HG02970 (cell line): ENCODE measurements around the gene ZNF487.
"Not testable (repeated sequence)": the region's sequence is repeated elsewhere in the genome, so short reads cannot be mapped to it uniquely, and the experiment has no call there.

Source experiments
- ATAC-seq: cut with Tn5 transposase; IDR thresholded peaks from one replicate; pipeline ENCODE4 v1.9.1; 2021; ENCODE audit warnings: mild to moderate bottlenecking, moderate library complexity, moderate number of reproducible peaks; ENCODE audit not compliant: unreplicated experiment, low FRiP score

Gene ZNF487

DNA sequence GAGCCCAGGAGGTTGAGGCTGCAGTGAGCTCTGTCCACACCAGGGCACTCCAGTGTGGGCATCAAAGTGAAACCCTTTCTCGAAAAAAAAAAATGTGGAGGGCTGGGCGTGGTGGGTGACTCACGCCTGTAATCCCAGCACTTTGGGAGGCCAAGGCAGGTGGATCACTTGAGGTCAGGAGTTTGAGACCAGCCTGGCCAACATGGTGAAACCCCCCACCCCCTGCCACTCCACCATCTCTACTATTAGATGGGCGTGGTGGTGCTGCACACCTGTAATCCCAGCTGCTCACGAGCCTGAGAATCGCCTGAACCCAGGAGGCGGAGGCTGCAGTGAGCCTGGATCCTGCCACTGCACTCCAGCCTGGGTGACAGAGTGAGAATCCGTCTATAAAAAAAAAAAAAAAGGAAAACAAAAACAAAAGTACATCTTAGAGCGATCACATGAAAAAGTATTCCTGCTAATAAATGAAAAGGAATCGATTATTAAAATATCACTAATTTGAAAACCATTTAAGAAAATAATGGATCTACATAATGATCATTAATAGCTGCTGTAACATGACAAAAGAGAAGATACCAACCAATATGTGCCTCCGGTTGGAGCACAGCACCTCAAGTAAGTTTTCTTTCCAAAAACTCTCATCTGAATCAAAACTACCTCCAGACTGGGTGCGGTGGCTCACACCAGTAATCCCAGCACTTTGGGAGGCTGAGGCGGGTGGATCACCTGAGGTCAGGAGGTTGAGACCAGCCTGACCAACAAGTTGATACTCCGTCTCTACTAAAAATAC is 32.8 kb upstream of the ZNF487 start:
- no peak for ATAC-seq

GRCh38 chr10:43404704-43405084 is 32.2 kb upstream of the ZNF487 start:
- no peak for ATAC-seq

GRCh38 chr10:43407148-43407575 is 29.7 kb upstream of the ZNF487 start:
- ATAC-seq: no peak

DNA sequence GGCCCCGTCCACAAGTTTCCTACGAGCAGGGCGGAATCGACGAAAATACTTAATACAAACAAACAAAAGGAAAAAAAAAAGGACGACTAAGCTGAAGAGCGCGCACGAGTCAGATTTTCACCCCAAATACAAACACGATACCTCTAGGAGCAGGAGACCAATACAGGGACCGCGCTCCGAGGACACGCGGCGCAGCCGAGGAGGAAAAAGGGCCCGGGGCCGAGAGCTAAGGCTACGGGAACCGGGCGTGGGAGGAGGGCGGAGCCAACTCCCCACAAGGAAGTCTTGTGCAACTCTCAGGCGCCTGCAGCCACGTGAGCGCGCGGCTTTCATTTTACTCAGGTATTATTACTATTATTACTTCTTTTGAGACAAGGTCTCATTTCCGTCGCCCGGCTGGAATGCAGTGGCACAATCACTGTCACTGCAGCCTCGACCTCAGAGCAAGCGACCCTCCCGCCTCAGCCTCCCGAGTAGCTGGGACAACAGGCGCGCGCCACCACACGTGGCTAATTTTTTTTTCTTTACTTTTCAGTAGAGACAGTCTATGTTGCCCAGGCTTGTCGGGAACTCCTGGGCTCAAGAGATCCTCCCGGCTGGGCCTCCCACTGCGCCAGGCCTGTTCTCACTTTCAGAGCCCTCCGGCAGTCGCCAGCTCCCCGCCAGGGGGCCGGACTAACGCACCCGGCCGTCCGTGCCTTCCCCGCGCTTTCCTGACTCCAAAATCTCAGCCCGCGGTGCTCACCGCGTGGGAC is 29.2 kb upstream of the ZNF487 start:
- peak; percentile 42 for ATAC-seq

- no peak for ATAC-seq
Observed at GRCh38 chr10:43408331-43408709, 28.6 kb upstream of the ZNF487 start.

DNA sequence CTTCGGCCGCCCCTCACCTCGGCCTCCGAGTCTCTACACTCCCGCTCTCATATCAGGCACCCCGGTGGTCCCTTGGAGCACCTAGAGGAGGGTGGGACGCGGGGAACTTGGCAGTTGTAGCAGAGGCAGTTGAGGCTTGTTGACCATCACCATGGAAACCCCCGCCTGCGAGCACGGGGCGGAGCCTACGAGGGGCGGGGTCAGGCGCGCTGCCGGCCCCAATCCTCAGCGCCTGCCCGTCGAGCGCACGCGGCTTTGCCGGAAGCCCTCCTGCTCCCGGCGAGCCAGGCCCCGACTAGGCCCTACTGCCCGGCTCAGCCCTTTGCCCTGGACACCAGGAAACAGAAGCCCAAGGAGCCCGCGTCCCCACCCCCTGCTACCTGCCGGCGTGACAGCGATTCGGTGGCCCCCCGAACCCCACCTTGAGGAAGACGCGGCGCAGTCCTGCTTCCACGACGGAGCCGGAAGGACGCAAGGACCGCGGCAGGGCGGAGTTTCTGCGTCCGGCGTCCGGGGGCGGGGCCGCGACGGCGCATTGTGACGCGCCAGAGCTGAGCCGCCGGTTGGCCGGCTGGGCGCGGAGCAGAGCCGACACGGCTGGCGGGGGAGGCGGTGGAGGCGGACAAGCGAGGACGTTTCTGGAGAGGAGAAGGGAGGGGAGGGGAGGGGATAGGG is 28.1 kb upstream of the ZNF487 start, which contains the start of gene HNRNPF:
TSS of gene HNRNPF (minus strand) at position 477 of the 675 bp plus-strand sequence. CDS start 21,302 bp downstream, outside the sequence.
- ATAC-seq: peak; percentile 70

DNA sequence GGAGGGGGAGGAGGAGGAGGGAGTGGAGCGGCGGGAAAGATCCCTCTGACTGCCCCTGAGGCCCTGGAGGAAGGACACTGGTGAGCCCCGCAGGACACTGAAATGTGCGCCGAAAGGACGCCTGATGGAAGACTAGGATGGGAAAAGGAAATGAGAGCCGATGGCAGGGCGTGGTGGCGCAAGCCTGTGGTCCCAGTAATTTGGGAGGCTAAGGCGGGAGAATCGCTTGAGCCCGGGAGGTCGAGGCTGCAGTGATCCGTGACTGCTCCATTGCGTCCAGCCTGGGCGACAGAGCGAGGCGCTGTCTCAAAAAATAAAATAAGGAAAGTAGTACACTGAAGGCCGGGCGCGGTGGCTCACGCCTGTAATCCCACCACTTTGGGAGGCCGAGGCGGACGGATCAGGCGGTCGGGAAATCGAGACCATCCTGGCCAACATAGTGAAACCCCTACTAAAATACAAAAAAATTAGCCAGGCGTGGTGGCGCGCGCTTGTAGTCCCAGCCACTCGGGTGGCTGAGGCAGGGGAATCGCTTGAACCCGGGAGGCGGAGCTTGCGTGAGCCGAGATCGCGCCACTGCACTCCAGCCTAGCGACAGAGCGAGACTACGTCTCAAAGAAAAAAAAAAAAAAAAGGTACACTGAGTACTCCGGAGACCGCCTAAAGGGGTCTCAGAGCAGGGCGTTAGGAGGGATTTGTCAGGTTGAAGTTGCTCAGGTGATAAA is 27.4 kb upstream of the ZNF487 start:
- ATAC-seq: no peak

GRCh38 chr10:43410345-43410744 is 26.6 kb upstream of the ZNF487 start:
- no peak for ATAC-seq

DNA sequence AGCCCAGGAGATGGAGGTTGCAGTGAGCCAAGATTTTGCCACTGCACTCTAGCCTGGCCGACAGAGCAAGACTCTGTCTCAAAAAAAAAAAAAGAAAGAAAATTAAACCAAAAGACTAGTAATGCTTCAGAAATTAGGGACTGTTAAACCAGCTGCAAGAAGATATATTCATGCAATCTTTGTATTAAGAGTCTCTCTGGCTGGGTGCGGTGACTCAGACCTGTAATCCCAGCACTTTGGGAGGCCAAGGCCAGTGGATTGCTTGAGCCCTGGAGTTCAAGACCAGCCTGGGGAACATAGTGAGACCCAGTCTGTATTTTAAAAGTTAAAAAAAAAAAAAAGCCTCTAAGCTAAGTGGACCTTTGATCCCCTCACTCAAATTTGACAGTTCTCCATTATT is 25.4 kb upstream of the ZNF487 start:
- no peak for ATAC-seq

DNA sequence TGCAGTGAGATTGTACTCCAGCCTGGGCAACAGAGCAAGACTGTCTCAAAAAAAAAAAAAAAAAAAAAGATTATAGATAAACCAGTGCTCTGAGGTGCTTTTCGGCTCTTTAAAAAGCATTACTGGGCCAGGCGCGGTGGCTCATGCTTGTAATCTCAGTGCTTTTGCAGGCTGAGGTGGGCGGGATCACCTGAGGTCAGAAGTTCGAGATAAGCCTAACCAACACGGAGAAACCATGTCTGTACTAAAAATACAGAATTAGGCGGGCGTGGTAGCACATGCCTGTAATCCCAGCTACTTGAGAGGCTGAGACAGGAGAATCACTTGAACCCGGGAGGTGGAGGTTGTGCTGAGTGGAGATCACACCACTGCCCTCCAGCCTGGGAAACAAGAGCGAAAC is 21.4 kb upstream of the ZNF487 start:
- no peak for ATAC-seq

- no peak for ATAC-seq
Observed at GRCh38 chr10:43417950-43418768, 18.8 kb upstream of the ZNF487 start.

DNA sequence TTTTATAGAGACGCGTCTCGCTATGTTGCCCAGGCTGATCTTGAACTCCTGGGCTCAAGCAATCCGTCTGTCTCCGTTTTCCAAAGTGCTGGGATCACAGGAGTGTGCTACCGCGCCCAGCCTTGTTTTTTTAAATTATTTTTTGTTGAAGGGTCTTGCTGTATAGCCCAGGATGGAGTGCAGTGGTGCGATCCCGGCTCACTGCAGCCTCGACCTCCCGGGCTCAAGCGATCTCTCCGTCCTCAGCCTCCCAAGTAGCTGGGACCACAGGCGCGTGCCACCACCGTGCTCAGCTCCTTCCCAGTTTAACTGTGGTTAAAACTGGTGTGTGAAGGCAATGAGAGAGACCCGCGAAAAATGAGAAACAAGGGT is 16.9 kb upstream of the ZNF487 start:
- no peak for ATAC-seq

GRCh38 chr10:43420369-43421200 is 16.3 kb upstream of the ZNF487 start:
- peak; percentile 73 for ATAC-seq

GRCh38 chr10:43421201-43421507 is 15.8 kb upstream of the ZNF487 start:
- ATAC-seq: no peak

GRCh38 chr10:43421519-43421918 is 15.4 kb upstream of the ZNF487 start:
- ATAC-seq: no peak

DNA sequence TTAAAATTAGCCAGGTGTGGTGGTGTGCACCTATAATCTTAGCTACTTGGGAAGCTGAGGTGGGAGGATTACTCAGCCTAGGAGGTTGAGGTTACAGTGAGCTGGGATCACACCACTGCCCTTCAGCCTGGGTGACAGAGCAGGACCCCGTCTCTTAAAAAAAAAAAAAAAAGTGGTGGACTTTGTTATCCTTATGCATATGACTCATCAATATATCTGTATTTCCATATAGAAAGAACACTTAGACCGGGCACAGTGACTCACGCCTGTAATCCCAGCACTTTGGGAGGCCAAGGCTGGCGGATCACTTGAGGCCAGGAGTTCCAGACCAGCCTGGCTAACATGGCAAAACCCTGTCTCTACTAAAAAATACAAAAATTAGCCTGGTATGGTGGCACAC is 15.0 kb upstream of the ZNF487 start:
- ATAC-seq: not testable (repeated sequence)

- ATAC-seq: no peak
Observed at GRCh38 chr10:43424416-43424815, 12.5 kb upstream of the ZNF487 start.

DNA sequence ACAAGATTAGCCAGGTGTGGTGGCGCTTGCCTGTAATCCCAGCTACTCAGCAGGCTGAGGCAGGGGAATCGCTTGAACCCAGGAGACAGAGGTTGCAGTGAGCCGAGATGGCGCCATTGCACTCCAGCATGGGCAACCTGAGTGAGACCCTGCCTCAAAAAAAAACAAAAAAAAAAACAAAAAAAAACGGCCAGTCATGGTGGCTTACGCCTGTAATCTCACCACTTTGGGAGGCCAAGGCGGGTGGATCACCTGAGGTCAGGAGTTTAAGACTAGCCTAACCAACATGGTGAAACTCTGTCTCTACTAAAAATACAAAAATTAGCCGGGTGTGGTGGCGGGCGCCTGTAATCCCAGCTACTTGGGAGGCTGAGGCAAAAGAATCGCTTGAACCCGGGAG is 10.4 kb upstream of the ZNF487 start:
- not testable (repeated sequence) for ATAC-seq

- ATAC-seq: no peak
Observed at GRCh38 chr10:43427166-43427825, 9.6 kb upstream of the ZNF487 start.
